HG02938 (cell line): ENCODE data around the gene PLEK.

ENCODE experiments used
- ATAC-seq: cut with Tn5 transposase; IDR thresholded peaks from one replicate; pipeline ENCODE4 v1.9.1; 2021; ENCODE audit warnings: mild to moderate bottlenecking, moderate library complexity; ENCODE audit not compliant: unreplicated experiment

The PLEK gene

DNA sequence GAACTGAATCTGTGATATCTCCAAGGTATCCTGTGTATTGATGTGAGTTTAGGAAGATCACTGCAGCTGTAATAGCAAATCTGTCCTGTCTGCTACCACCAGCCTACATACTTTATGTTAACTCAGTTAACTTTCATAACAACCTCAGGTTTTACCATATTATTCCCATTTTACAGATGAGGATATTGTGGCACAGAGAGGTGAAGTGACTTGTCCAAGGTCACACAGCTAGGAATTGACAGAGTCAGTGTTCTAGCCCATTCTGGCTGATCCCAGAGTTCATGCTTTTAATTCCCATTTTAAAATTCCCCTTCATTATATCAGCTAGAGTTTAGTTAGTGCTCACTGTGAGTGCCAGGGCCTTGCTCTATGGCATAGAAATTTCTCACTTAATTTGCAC is 49.4 kb downstream of the PLEK start:
- ATAC-seq: no peak

DNA sequence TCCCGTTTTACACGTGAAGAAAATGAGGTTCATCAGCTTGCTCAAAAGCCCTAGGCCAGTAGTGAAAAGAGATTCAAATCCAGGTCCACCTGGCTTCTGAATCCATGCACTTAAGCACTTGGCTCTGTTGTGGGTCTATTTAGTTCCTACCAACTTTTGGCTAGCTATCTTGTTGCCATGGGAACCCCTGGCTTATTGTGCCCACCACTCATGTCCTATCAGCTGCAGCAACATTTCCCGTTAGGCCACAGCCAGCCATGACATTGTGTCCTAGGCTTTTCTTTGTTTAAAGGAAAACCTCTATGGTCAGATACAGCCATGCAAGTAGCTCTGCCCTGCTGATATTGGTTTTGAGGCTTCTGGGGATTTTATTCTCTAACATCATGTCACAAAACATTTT is 49.8 kb downstream of the PLEK start:
- ATAC-seq: no peak

DNA sequence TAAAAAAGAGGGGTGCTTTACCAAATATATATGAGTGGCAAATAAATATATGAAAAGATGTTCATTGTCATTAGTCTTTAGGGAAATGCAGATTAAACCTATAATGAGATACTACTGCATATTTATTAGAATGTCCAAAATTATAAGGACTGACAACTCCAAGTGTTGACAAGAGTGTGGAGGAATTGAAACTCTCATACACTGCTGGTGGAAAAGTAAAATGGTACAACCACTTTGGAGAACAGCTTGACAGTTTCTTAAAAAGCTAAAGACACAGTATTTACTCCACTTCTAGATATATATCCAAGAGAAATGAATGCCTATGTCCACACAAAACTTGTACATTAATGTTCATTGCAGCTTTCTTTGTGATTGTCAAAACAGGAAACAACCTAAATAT is 50.4 kb downstream of the PLEK start:
- no peak for ATAC-seq

DNA sequence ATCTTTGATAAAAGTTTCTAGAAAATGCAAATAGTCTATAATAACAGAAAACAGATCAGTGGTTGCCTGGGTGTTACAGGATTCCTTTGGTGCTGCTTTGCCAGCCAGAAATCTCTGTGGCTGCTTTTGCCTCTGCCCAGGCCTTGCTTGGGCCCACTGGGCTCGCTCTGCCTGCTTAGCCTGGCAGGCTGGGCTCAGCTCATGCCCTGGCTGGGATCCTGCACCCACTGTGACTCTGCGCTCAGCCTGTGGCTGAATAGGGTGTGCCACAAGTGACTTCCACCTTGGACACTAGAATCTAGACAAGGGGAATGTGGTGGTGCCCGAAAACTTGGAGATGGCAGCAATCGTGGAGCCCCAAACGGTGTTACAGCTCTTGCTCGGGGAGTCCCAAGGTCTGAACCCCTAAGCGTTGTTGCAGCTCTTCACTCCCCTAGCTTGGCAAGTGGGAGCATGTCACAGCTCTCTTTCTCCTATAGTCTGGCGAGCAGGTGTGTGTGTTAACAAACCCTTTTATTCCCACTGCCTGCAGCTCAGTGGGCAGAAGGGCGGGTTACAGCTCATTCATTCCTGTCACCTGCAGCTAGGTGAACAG is 51.1 kb downstream of the PLEK start:
- no peak for ATAC-seq

GRCh38 chr2:68417926-68418325 is 52.8 kb downstream of the PLEK start:
- no peak for ATAC-seq

DNA sequence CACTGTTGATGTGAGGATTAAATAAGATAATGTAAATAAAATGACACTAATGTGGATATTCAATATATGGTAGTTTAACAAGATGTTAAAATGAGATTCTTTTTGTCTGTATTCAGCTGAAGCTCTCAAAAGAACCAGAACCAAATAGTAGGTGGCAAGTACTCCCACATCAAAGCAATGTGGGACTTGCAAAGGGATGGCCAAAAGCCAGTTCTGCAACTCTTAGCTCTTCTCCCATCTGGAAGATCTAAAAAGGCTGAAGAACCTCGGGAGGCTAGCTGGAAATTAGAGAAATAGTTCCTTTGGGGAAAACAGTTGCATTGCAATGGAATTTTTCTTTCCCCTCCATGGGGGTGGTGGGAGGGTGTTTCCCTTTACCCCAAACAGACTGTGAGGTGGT is 53.3 kb downstream of the PLEK start:
- no peak for ATAC-seq

GRCh38 chr2:68418855-68419254 is 53.8 kb downstream of the PLEK start:
- no peak for ATAC-seq

DNA sequence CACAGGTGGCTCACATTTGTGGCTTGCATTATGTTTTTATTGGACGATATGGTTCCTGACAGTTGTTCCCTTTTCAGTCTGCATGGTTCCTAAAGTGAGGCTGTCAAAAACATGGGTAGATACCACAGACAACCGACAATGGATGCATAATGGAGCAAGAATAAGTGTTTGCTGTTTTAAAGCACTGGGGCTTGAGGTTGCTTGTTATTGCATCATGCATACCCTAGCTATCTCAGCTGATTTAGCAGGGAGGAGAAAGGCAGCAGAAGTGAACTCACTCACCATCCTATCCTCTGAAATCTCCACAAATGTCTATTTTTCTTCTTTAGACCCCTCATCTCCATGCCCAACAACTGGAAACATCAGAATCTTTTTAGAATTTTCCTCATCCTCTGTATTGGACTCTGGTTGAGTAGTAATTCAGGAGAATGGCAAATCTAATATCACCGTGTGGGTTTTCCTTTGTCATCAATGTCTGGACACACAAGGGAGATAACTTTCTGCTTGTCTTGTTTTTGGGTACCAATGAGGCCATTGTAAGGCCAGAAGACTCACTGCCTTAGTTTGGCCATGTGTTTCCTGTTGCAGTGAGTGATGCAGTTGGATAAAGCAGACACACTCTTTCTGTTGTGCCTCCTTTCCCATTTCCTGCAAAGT is 55.3 kb downstream of the PLEK start:
- no peak for ATAC-seq

DNA sequence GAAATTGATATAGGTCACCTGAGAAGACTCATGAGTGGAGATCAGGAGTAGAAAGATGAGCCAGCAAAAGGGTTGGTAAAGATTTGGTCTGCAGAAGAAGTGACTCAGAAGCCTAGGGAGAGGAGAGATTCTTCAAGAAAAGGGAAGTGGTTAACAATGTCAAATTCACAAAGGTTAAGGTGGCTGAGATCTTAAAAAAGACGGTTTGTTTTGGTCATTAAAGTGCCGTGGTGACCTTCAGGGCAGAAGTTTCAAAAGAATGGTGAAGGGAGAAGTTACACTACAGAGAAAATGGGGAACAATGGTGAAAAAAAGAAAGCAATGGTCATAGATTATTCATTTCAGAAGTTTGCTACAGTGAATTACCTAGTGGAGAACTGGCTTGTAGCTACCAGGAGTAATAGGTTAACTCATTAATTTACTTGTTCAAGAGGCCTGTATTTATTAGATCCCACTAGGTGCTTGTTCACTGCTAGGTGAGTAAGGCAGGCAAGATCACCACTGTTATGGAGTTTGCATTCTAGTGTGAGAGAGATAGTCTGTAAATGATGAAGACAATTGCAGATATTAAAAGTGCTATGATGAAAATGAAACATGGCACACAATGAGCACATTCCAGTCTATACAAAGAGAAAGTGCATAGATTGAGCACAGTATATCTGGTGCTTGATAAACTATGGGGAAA is 59.0 kb downstream of the PLEK start:
- peak; percentile 90 for ATAC-seq

GRCh38 chr2:68425503-68425902 is 60.4 kb downstream of the PLEK start:
- no peak for ATAC-seq

DNA sequence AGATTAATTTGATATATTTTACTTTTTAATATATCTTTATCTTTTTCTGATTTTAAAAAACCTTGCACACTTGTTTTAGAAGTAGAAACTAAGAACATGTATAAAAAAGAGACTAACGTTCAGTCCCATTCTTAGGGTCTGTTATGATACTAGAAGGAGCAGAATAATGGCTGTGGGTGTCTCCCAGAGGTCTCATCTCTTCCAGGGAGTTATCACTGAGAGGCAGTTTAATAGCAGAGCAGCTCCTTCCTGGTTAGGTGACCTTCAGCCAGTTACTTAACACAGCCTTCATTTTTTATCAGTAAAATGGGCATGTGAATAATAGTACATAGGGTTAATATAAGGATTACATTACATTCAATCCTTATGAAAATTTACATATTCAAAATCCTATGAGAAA is 61.4 kb downstream of the PLEK start:
- ATAC-seq: no peak

DNA sequence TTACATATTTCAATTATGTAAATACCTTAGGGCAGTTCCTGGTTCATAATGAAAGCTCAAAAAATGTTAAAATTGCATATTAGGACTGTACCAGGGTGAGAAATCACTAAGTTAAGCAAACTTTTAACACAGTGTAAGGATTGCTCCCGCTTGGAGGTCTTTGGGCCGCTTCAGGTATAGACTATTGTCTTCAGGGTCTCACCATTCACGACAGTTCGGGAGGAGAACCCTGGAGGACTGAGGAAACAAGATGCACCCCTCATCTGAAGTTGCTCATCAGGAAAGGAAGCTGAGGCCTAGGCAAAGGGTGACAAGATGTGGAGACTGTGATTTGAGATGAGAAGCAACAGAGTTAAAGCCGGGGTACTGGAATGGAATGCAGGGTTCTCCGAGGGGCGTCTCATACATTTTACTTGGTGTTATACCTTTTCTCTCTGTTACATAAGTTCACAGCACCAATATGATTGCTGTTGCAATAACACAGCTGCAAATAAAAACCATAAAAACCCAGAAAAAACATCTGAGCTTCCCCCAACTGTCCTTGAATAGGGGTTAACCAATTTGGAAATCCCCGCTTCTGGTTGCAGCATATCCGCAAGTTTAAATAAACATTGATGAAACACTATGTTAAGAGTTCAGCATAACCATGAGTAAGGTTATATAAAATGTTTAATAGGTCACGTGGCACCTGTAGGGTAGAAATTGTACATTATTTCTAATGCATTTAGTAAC is 61.9 kb downstream of the PLEK start:
- no peak for ATAC-seq

DNA sequence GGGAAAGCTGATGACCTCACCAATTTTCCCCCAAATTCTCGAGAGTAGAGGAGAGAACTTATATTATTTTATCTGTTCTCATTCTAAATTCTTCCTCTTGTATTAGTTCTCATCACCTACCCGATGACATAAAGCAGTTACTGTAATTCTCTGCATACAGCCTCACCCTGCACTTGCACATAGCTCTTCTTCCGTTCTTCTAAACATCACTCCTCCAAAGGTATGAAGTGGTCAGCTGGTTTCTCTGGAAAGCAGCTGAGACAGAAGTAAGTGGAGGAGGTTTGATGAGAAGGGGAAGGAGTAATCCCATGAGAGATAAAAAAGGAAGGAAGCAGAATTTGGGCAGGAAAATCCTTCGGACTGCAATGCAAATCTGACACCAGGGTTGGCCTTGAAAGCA is 63.0 kb downstream of the PLEK start:
- ATAC-seq: no peak

- no peak for ATAC-seq
Measured at GRCh38 chr2:68428746-68429145, 63.7 kb downstream of the PLEK start.

DNA sequence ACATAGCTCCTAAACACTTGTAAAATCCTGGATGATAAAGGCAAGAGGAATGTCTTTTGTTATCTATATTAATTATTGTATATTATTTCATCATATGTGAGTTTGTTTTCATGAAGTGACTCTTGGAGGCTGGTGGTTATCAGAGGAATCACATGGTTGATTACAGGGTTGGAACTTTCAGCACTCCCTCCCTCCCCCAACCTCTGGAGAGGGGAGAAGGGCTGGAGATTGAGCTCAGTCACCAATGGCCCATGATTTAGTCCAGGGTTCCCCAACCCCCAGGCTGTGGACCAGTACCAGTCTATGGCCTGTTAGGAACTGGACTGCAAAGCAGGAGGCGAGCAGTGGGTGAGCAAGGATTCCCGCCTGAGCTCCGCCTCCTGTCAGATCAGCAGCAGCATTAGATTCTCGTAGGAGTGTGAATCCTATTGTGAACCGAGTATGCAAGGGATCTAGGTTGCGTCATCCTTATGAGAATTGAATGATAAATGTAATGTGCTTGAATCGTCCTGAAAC is 64.3 kb downstream of the PLEK start:
- no peak for ATAC-seq

DNA sequence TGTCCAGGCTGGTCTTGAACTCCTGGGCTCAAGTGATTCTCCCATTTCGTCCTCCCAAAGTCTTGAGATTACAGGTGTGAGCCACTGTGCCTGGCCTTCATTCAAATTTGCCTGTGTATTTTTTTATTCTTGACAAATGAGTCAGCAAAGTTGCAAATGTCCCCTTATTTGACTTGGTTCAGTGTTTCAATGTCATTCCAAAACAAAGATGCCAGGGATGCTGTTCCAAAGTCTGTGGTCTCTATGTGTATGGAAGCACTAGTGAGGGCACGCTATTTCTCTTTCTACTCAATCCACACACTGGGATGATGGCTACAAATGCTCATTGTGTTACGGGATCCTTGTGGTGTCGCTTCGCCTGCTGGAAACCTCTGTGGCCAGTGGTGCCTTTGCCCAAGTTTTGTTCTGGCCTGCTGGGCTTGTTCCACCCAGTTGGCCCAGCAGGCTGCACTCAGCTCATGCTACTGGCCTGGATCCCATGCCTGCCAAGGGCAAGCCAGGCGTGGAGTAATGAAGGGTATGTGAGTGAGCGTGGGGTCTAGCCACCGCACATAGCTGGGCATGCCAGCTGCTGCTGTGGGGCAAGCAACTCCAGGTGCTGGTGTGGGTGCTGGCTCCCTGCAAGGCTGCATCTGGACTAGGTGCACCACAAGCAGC is 66.4 kb downstream of the PLEK start:
- ATAC-seq: no peak

GRCh38 chr2:68432696-68433658 is 67.9 kb downstream of the PLEK start:
- ATAC-seq: no peak

DNA sequence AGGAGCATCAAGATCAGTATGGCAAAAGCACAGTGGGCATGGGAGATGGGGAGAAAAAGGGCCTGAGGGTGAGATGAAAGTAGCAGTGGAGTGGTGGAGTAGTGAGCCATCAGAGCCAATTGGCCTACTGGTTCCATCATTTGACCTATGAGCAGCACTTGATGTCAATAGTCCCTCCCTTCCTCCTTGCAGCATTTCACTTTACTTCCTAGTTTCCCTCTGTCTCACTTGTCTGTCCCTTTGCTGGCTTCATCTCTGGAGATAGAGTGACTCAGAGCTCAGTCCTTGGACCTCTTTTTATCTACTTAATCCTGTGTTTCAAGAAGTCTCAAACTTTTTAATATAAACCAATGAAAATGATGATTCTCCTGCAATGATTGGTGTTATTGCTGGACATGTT is 69.9 kb downstream of the PLEK start:
- ATAC-seq: no peak

DNA sequence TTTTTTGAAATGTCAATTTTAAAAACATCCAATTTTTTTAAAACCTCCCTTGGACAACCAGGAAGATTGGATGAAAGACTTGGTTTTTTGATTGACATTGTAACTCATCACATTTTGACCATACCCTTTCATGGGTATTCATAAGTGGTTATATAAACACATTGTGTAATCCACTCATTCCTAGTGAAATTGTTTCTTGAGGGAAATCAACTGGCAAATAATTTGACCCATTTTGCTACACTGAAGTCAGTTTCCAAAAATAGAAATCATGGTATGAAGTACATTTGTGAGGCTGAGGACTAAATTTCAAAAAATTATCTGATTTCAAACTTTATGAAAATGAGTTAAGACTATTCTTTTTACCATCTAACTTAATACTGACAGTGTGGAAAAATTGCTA is 70.5 kb downstream of the PLEK start:
- no peak for ATAC-seq

DNA sequence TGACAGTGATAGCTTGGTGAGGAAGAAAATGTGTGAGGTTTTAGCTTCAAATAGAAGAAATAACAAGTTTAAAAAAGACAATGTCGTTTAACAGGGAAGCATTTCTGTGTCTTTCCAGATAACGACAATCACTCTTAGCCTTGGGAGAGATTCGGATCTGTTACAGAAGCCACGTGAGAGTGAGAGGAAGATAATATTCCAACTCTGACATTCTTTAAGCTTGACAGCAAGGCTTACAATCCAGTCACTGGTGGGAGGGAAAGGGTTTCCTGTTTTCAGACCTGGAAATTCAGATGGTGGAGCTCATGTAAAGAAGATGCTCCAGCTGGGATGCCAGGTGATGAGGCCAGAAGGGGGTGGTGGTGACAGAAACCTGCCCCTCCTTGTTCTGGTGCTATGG is 71.2 kb downstream of the PLEK start:
- no peak for ATAC-seq
